Left renal cortex interstitium (tissue), 4 donors: ENCODE data around the gene ASPSCR1. TPM values are rescaled to one million over a fixed set of nuclear protein-coding genes. Genes with fewer than 3 reads are reported as not detected.

Source experiments
- DNase-seq, 4 donors: peaks; one replicate each; pipeline ENCODE4 v3.0.0-alpha.2; 2013; ENCODE audit warnings: low read depth in 4 of 4, low spot score in 2 of 4, missing footprints in 1 of 4
- polyA plus RNA-seq, 4 donors: library from polyadenylated mRNA; unstranded; fragments of 120-200 nt; gene quantifications; one replicate each; pipeline ENCODE4 v1.2.1, GENCODE V29; 2013; ENCODE audit not compliant: insufficient read length in 4 of 4

ASPSCR1 gene
- polyA plus RNA-seq, 4 donors: 22.1 to 40.1 (median 35.8) TPM

DNA sequence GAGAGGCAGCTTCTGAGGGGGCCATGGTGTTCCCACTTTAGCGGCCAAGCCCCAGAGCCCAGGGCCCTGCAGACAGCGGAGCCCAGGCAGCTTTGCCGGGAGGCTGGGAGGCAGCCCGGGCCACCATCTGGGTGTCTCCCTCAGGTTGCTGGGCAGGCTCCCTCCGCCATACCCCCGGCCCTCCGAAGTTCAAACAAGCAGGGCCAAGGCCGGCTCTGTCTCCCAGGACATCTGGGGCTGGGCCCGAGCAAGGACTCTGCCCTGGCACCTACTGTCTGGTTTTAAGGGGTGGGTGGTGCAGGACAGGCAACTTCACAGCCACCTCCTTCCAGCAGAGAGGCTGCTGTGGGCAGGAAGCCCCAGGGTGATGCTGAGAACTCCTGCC is 85.5 kb downstream of the ASPSCR1 start:
- DNase-seq: no peak

- no peak for DNase-seq
These were observed 86.3 kb downstream of the ASPSCR1 start for GRCh38 chr17:82063424-82064415.

- no peak for DNase-seq
These were observed 87.2 kb downstream of the ASPSCR1 start for GRCh38 chr17:82064433-82065192.

DNA sequence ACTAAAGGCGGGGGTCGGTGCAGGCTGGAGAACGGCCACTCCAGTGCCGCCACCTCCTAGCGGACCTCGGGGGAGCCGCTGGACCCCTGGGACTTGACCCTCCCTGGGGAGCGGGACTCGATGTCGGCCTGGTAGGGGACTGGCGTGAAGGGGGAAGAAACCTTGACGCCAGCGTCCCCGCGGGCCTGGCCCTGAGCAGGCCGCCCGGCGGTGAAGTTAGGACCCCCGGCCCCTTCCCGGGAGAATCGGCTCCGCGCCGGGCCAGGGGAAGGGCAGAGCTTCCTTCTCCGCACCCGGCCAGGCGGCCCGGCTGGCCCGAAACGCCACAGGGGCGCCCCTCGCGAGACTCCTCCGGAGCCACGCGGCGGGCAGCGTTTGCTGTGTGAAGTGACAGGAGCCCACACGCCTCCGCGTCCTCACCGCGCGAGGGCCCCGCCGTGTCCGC is 87.8 kb downstream of the ASPSCR1 start:
- DNase-seq: no peak

- DNase-seq: peak in 2 of 4 donors; percentile 14 to 27
These were observed 88.3 kb downstream of the ASPSCR1 start, which contains the start of gene DUS1L for GRCh38 chr17:82065638-82066303. TSS of gene DUS1L (minus strand) at chr17:82065804. CDS start at chr17:82065059, 745 bp downstream.

Other genes starting within 250 kb of the ASPSCR1 start
- gene GCGR, start 173.5 kb upstream of the ASPSCR1 start, polyA plus RNA-seq: 10 to 100 TPM in 2 of 4 donors, 1 to 10 TPM in 2; 8.6 to 18.5 (median 12.7) TPM
- gene MCRIP1, start 144.3 kb upstream of the ASPSCR1 start, polyA plus RNA-seq: 100 to 1,000 TPM in 2 of 4 donors, 10 to 100 TPM in 2; 69.8 to 134 (median 107) TPM
- under 1 TPM; 0.23 to 0.46 (median 0.37) TPM for gene PPP1R27, start 142.6 kb upstream of the ASPSCR1 start, polyA plus RNA-seq
- 100 to 1,000 TPM; 397 to 434 (median 411) TPM for gene P4HB, start 117.1 kb upstream of the ASPSCR1 start, polyA plus RNA-seq
- gene ARHGDIA, start 106.3 kb upstream of the ASPSCR1 start, polyA plus RNA-seq: 100 to 1,000 TPM; 156 to 249 (median 195) TPM
- 100 to 1,000 TPM in 1 of 4 donors, 10 to 100 TPM in 3; 66.6 to 107 (median 76.3) TPM for gene ALYREF, start 86.0 kb upstream of the ASPSCR1 start, polyA plus RNA-seq
- gene ANAPC11, start 85.9 kb upstream of the ASPSCR1 start, polyA plus RNA-seq: 100 to 1,000 TPM in 2 of 4 donors, 10 to 100 TPM in 2; 72.2 to 130 (median 96.2) TPM
- 1 to 10 TPM in 1 of 4 donors, under 1 TPM in 3; 0.39 to 1.5 (median 0.52) TPM for gene NPB, start 75.4 kb upstream of the ASPSCR1 start, polyA plus RNA-seq
- 10 to 100 TPM; 45.7 to 55.9 (median 49.5) TPM for gene PCYT2, start 66.2 kb upstream of the ASPSCR1 start, polyA plus RNA-seq
- gene SIRT7, start 59.5 kb upstream of the ASPSCR1 start, polyA plus RNA-seq: 10 to 100 TPM in 3 of 4 donors, 1 to 10 TPM in 1; 9.6 to 19.6 (median 14.7) TPM
- 10 to 100 TPM in 3 of 4 donors, 1 to 10 TPM in 1; 9.8 to 15.4 (median 11.9) TPM for gene MAFG, start 49.9 kb upstream of the ASPSCR1 start, polyA plus RNA-seq
- 10 to 100 TPM; 27.6 to 38.1 (median 31.7) TPM for gene PYCR1, start 40.3 kb upstream of the ASPSCR1 start, polyA plus RNA-seq
- gene MYADML2, start 30.4 kb upstream of the ASPSCR1 start, polyA plus RNA-seq: under 1 TPM in 3 of 4 donors, not detected in 1; 0.14 to 0.33 (median 0.24) TPM
- gene NOTUM, start 16.4 kb upstream of the ASPSCR1 start, polyA plus RNA-seq: 1 to 10 TPM; 2.1 to 3.2 (median 2.8) TPM
- gene CENPX, start 45.2 kb downstream of the ASPSCR1 start, polyA plus RNA-seq: 10 to 100 TPM; 36.3 to 49.2 (median 45.1) TPM
- 10 to 100 TPM in 3 of 4 donors, 1 to 10 TPM in 1; 10.0 to 19.6 (median 17.1) TPM for gene LRRC45, start 45.7 kb downstream of the ASPSCR1 start, polyA plus RNA-seq
- 10 to 100 TPM in 3 of 4 donors, 1 to 10 TPM in 1; 8.6 to 17.0 (median 14.9) TPM for gene RAC3, start 54.0 kb downstream of the ASPSCR1 start, polyA plus RNA-seq
- gene DCXR, start 60.1 kb downstream of the ASPSCR1 start, polyA plus RNA-seq: 100 to 1,000 TPM in 1 of 4 donors, 10 to 100 TPM in 3; 79.6 to 138 (median 86.5) TPM
- 10 to 100 TPM; 38.2 to 67.5 (median 52.2) TPM for gene RFNG, start 74.2 kb downstream of the ASPSCR1 start, polyA plus RNA-seq
- gene GPS1, start 74.3 kb downstream of the ASPSCR1 start, polyA plus RNA-seq: 100 to 1,000 TPM in 3 of 4 donors, 10 to 100 TPM in 1; 98.9 to 158 (median 137) TPM
- 10 to 100 TPM; 67.0 to 99.5 (median 97.0) TPM for gene DUS1L, start 88.2 kb downstream of the ASPSCR1 start, polyA plus RNA-seq
- gene FASN, start 120.6 kb downstream of the ASPSCR1 start, polyA plus RNA-seq: 10 to 100 TPM; 29.5 to 65.2 (median 45.9) TPM
- 10 to 100 TPM; 29.8 to 93.3 (median 62.1) TPM for gene CCDC57, start 235.2 kb downstream of the ASPSCR1 start, polyA plus RNA-seq